CD4-positive, alpha-beta T cell treated with Interleukin-1 beta for 1 hour (primary cell): Measurements from ENCODE around the gene IRGC.
"Not testable (repeated sequence)": the region's sequence is repeated elsewhere in the genome, so short reads cannot be mapped to it uniquely, and the experiment has no call there.

Experiments
- DNase-seq, 2 donors: peaks; one replicate each; pipeline ENCODE4 v3.0.0-alpha.2; 2020 to 2022

IRGC gene

GRCh38 chr19:43715776-43716175 is at the start of gene IRGC:
Gene IRGC, plus strand, starts transcription at chr19:43716076. Its CDS starts 2,483 bp downstream, at chr19:43718559.
- no peak for DNase-seq

- no peak for DNase-seq
These were observed 48.6 kb upstream of the IRGC start for GRCh38 chr19:43667126-43667875.

DNA sequence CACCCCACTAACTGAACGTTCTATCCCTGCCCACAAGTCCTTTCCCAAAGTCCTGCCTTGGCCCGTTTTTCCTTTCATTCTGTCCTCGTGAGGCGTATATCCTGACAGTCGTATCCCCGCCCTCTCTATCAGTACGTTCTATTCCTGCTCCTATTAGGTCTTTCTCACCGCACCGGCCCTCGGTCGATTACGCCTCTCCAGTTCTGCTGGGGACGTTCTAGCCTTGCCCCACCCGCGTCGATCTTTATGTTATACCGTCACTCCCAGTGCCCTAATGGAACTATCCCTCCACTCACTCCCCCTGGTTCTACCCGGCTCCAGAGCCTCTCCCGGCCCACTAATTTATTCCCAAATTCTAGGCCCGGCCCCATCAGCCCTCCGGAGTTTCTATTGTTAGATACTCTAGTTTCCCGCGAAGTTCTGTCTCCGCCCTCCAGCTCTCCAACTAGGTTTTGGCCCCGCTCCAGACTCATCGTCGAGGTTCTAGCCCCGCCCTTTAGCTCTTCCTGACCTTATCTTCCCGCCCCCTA is 47.9 kb upstream of the IRGC start:
- no peak for DNase-seq

- DNase-seq = peak; percentile 96 to 97
These were observed 47.3 kb upstream of the IRGC start for GRCh38 chr19:43668406-43669109.

GRCh38 chr19:43672061-43672679 is 43.7 kb upstream of the IRGC start:
- DNase-seq = no peak

DNA sequence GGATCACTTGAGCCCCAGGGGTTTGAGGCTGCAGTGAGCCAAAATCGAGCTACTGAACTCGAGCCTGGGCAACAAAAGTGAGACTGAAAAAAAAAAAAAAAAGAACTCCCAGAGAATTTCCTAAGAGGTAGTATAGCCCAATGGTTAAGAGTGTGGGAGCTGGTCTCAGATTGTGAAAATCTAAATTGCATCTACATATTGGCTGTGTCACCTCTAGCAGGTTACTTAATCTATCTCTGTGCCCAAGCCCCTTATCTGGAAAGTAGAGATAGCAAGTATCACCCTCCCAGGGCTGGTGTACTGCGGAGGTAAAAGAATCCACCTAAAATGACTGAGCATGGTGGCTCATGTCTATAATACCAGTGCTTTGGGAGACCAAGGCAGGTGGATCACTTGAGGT is 42.2 kb upstream of the IRGC start:
- DNase-seq = no peak

- peak in 1 of 2 donors; percentile 74 for DNase-seq
These were observed 41.7 kb upstream of the IRGC start for GRCh38 chr19:43674183-43674582.

DNA sequence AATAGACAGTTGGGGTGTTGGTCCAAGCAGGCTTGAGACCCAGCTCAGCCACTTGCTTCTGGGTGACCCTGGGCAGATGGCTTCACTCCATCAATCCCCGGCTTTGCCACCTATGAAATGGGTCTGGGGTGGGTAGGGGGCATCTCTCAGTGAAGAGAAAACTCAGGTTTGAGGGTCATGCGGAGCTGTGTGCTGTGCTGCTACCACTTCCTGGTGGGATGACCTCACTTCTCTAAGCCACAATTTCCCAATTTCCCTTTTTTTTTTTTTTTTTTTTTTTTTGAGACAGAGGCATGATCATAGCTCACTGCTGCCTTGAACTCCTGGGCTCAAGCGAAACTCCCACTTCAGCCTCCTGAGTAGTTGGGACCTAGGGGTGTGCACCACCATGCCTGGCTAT is 41.3 kb upstream of the IRGC start:
- peak in 1 of 2 donors; percentile 36 for DNase-seq

GRCh38 chr19:43675269-43675879 is 40.5 kb upstream of the IRGC start:
- no peak for DNase-seq

DNA sequence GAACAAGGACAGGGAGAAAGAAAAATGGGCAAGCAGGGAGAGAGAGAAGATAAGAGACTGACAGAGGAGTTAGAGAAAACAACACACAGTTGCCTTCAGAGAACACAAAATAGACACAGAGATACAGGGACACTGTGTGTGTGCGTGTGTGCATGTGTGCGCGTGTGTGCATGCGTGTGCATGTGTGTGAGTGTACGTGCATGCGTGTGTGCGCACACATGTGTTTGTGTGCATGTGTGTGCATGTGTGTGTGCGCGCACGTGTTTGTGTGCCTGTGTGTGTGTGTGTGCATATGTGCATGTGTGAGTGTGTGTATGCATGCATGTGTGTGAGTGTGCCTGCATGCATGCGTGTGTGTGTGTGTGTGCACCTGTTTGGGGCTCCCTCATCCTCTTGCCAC is 40.0 kb upstream of the IRGC start:
- DNase-seq = no peak

GRCh38 chr19:43678512-43679261 is 37.2 kb upstream of the IRGC start:
- no peak for DNase-seq

DNA sequence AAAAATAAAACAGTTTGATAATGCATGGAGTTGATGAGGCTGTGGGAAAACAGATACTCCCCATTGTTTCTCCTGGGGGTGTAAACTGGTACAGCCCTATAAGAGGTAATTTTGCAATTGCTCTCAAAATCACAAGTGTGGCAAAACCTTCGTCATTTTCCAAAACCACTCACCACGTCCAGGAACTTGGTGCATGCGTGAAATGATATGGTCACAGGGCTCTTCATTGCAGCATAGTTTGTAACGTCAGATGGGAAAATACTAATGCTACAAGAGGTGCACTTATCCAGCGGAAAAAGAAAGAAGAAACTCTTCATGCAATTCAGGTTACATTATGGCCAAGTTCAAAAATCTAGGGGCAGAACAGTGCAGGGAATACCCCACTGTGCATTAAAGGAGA is 34.1 kb upstream of the IRGC start:
- DNase-seq = no peak

GRCh38 chr19:43682269-43682668 is 33.6 kb upstream of the IRGC start:
- not testable (repeated sequence) for DNase-seq

- no peak for DNase-seq
These were observed 32.8 kb upstream of the IRGC start for GRCh38 chr19:43682824-43683661.

DNA sequence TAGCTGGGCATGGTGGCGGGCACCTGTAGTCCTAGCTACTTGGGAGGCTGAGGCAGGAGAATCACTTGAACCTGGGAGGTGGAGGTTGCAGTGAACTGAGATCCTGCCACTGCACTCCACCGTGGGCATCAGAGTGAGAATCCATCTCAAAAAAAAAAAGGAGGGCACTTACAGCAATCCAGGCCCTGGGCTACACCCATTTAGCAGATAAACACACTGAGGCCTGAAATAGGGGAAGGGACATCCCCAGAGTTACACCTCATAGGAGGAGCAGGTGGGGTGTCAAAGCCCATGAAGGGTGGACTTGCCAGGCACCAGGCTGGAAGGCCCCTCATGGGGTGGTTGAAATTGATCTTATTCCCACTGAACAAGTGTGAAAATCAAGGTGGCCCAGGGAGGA is 32.0 kb upstream of the IRGC start:
- DNase-seq = no peak

- no peak for DNase-seq
These were observed 31.6 kb upstream of the IRGC start for GRCh38 chr19:43684326-43684725.

DNA sequence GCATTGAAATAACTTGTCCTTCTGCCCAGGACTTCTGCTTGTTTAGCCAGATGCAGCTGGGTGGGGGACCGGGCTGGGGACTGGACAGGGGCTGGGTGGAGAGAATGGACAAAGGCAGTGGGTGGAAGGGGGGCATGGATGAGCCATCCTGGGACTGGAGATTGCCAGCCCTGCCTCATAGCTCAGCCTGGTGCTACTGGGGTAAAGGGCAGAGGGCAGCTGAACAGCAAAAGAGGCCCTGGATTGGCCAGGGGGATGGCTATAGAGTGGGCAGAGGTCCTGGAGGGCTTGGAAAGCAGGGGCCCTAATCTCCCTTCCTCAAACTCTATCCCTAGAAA is 28.2 kb upstream of the IRGC start:
- DNase-seq = no peak

GRCh38 chr19:43688059-43688701 is 27.7 kb upstream of the IRGC start:
- peak in 1 of 2 donors; percentile 41 for DNase-seq

- no peak for DNase-seq
These were observed 25.4 kb upstream of the IRGC start for GRCh38 chr19:43690444-43690843.

DNA sequence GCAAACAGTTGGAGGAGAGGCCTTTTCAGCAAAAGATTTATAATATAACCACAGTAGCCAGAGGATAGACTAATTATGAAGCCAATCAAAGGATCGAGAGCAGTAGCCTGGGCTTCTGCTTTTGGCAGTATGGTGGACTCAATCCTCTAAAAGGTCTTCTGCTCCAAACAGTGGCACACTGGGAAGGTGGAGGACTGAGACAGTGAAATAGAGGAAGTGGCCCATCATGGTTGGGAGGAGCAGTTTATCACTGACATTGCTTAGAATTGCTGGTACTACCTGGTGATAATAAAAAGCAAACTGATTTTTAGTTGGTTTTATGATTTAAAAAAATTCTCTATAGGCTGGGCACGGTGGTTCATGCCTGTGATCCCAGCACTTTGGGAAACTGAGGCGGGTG is 25.0 kb upstream of the IRGC start:
- DNase-seq = no peak

DNA sequence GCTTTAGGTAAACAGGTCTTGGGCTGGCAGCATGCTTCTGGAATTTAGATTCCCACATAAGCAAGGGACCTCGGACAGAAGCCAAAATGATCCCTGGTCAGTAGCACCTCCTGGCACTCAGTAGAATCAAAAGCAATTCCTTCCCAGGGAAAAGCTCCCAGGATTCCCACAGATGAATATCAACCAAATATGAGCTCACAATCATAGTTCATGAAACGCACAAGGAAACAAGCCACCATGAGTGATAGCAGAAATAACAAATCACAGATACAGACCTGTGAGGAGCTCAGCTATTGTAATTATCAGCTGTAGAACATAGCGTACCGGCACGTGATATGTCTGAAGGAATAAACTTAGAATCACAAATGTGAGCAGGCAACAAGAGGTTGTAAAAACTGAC is 24.1 kb upstream of the IRGC start:
- DNase-seq = no peak
